CD4-positive, alpha-beta T cell treated with Interleukin-17A for 4 hours (primary cell): ENCODE results near the gene CAMK2D.
A peak's percentile ranks its signal among the peaks of the same experiment; 100 is the strongest.

Experiments used
- DNase-seq: peaks from one replicate; pipeline ENCODE4 v3.0.0-alpha.2; 2020; ENCODE audit warnings: mixed read lengths

CAMK2D gene

GRCh38 chr4:113636438-113636818 lies 125.1 kb downstream of the CAMK2D start:
- DNase-seq = peak; percentile 32

- no peak for DNase-seq
These were observed 125.7 kb downstream of the CAMK2D start for GRCh38 chr4:113635739-113636437.

- no peak for DNase-seq
These were observed 127.2 kb downstream of the CAMK2D start for GRCh38 chr4:113634081-113634969.

GRCh38 chr4:113633467-113633866 lies 128.1 kb downstream of the CAMK2D start:
- no peak for DNase-seq

GRCh38 chr4:113628711-113629110 lies 132.8 kb downstream of the CAMK2D start:
- DNase-seq = no peak

- DNase-seq = no peak
These were observed 134.2 kb downstream of the CAMK2D start for GRCh38 chr4:113627321-113627720.

GRCh38 chr4:113625902-113626301 lies 135.6 kb downstream of the CAMK2D start:
- DNase-seq = no peak

GRCh38 chr4:113623274-113623894 lies 138.2 kb downstream of the CAMK2D start:
- no peak for DNase-seq

GRCh38 chr4:113621633-113622032 lies 139.9 kb downstream of the CAMK2D start:
- DNase-seq = no peak

- no peak for DNase-seq
These were observed 141.5 kb downstream of the CAMK2D start for GRCh38 chr4:113620032-113620431.

GRCh38 chr4:113619526-113619925 lies 142.0 kb downstream of the CAMK2D start:
- no peak for DNase-seq

- no peak for DNase-seq
These were observed 143.3 kb downstream of the CAMK2D start for GRCh38 chr4:113618205-113618604.

GRCh38 chr4:113617195-113617594 lies 144.3 kb downstream of the CAMK2D start:
- DNase-seq = no peak

- DNase-seq = no peak
These were observed 145.1 kb downstream of the CAMK2D start for GRCh38 chr4:113616443-113616842.

- no peak for DNase-seq
These were observed 147.1 kb downstream of the CAMK2D start for GRCh38 chr4:113614414-113614813.

GRCh38 chr4:113613503-113613902 lies 148.0 kb downstream of the CAMK2D start:
- DNase-seq = no peak

- DNase-seq = no peak
These were observed 151.0 kb downstream of the CAMK2D start for GRCh38 chr4:113610537-113610936.

- DNase-seq = no peak
These were observed 153.5 kb downstream of the CAMK2D start for GRCh38 chr4:113607998-113608397.

- no peak for DNase-seq
These were observed 154.3 kb downstream of the CAMK2D start for GRCh38 chr4:113607147-113607720.

- DNase-seq = no peak
These were observed 156.6 kb downstream of the CAMK2D start for GRCh38 chr4:113604955-113605354.

GRCh38 chr4:113603911-113604310 lies 157.6 kb downstream of the CAMK2D start:
- DNase-seq = no peak

GRCh38 chr4:113602646-113603228 lies 158.8 kb downstream of the CAMK2D start:
- no peak for DNase-seq

- no peak for DNase-seq
These were observed 159.9 kb downstream of the CAMK2D start for GRCh38 chr4:113601636-113602035.
